GM12878 (cell line): ENCODE results near the gene CTPS1.

ENCODE experiments used
- FOXK2 ChIP-seq: fragments of 450-650 bp; IDR thresholded peaks from 2 replicates; pipeline ENCODE4 v1.6.1; 2017; ENCODE audit warnings: mild to moderate bottlenecking, moderate library complexity
- MEF2A ChIP-seq: IDR thresholded peaks from 2 replicates; pipeline ENCODE4 v1.6.1; 2011; ENCODE audit warnings: low read depth, mild to moderate bottlenecking, low read length, moderate library complexity; ENCODE audit not compliant: insufficient read depth
- MYC ChIP-seq: IDR thresholded peaks from 2 replicates; pipeline ENCODE4 v1.6.1; 2011; ENCODE audit warnings: mild to moderate bottlenecking, low read length, moderate library complexity, inconsistent platforms; ENCODE audit not compliant: insufficient read depth, insufficient replicate concordance, insufficient read length, severe bottlenecking
- SIN3A ChIP-seq: IDR thresholded peaks from 2 replicates; pipeline ENCODE4 v1.6.1; 2012; ENCODE audit warnings: low read depth, low read length, improper control_type of control experiment
- SP1 ChIP-seq: IDR thresholded peaks from one replicate; pipeline ENCODE4 v1.6.1; 2011; ENCODE audit warnings: low read depth, low read length
- TAF1 ChIP-seq: IDR thresholded peaks from 2 replicates; pipeline ENCODE4 v1.6.1; 2011; ENCODE audit warnings: mild to moderate bottlenecking, low read depth, low read length, borderline replicate concordance
- TF ChIP-seq, protein P1 (sequence below), 3 experiments: IDR thresholded peaks in 2 of 3; conservative IDR thresholded peaks in 1 of 3; 2 replicates each; pipeline ENCODE4 v1.5.1; 2011; ENCODE audit warnings: low read depth in 3 of 3, low read length in 3 of 3, mild to moderate bottlenecking in 3 of 3, control low read depth in 2 of 3, moderate library complexity in 2 of 3, inconsistent platforms in 1 of 3, mixed read lengths in 1 of 3; ENCODE audit not compliant: control insufficient read depth in 2 of 3, insufficient read depth in 1 of 3; ENCODE audit errors: extremely low read depth in 1 of 3
- TF ChIP-seq, protein P2 (sequence below): fragments of 450-650 bp; formaldehyde crosslinking; IDR thresholded peaks from 2 replicates; pipeline ENCODE4 v1.4.0; 2022; ENCODE audit warnings: mild to moderate bottlenecking, moderate library complexity

DNA sequence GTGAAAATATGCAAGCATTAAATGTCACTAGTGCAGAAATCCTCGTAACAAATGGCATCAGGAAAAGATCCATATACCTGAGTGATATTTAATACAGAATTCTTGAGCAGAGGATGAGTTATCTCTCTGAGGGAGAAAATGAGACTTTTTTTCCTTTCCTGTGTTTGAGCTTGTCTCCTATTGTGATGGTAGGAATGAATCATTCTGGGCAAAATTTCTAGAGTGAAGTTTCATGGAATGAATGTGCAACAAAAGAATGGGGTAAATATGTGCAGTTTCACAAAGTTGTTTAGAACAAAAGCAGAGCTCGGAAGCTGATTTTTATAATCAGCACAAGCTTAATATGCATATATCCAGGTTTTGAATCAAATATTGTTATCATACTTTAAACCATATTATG, 4.6 kb downstream of the CTPS1 start:
- TF ChIP-seq, protein P1, sequence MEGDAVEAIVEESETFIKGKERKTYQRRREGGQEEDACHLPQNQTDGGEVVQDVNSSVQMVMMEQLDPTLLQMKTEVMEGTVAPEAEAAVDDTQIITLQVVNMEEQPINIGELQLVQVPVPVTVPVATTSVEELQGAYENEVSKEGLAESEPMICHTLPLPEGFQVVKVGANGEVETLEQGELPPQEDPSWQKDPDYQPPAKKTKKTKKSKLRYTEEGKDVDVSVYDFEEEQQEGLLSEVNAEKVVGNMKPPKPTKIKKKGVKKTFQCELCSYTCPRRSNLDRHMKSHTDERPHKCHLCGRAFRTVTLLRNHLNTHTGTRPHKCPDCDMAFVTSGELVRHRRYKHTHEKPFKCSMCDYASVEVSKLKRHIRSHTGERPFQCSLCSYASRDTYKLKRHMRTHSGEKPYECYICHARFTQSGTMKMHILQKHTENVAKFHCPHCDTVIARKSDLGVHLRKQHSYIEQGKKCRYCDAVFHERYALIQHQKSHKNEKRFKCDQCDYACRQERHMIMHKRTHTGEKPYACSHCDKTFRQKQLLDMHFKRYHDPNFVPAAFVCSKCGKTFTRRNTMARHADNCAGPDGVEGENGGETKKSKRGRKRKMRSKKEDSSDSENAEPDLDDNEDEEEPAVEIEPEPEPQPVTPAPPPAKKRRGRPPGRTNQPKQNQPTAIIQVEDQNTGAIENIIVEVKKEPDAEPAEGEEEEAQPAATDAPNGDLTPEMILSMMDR (IDR thresholded peaks at IDR 0.05 in 2 of 3, conservative IDR thresholded peaks at IDR 0.05 in 1 of 3; ENCODE audit: control insufficient read depth in 2 of 3, extremely low read depth in 1 of 3, insufficient read depth in 1 of 3, low read depth in 3 of 3, low read length in 3 of 3): no peak
- TF ChIP-seq TAF1 (no peak), MYC (no peak), SP1 (no peak), FOXK2 (no peak), MEF2A (no peak), SIN3A (no peak)
- TF ChIP-seq, protein P2, sequence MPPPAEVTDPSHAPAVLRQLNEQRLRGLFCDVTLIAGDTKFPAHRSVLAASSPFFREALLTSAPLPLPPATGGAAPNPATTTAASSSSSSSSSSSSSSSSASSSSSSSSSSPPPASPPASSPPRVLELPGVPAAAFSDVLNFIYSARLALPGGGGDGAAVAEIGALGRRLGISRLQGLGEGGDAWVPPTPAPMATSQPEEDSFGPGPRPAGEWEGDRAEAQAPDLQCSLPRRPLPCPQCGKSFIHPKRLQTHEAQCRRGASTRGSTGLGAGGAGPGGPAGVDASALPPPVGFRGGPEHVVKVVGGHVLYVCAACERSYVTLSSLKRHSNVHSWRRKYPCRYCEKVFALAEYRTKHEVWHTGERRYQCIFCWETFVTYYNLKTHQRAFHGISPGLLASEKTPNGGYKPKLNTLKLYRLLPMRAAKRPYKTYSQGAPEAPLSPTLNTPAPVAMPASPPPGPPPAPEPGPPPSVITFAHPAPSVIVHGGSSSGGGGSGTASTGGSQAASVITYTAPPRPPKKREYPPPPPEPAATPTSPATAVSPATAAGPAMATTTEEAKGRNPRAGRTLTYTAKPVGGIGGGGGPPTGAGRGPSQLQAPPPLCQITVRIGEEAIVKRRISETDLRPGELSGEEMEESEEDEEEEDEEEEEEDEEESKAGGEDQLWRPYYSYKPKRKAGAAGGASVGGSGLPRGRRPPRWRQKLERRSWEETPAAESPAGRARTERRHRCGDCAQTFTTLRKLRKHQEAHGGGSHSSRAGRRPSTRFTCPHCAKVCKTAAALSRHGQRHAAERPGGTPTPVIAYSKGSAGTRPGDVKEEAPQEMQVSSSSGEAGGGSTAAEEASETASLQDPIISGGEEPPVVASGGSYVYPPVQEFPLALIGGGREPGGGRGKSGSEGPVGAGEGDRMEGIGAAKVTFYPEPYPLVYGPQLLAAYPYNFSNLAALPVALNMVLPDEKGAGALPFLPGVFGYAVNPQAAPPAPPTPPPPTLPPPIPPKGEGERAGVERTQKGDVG (CRISPR knock-in tag): no peak
